ENCODE data around the gene TMEM63C.

GRCh38 chr14:77142005-77142800 lies 39.4 kb upstream of the TMEM63C start:
- no peak for TF ChIP-seq CREB1 (IDR thresholded peaks at IDR 0.05; ENCODE audit: low read depth)
- TF ChIP-seq TAF1 (IDR thresholded peaks at IDR 0.05; ENCODE audit: low read depth) = no peak
- TF ChIP-seq FOXM1 (IDR thresholded peaks at IDR 0.05; ENCODE audit: borderline replicate concordance, low read depth) = no peak
- no peak for TF ChIP-seq EP300 (IDR thresholded peaks at IDR 0.05; ENCODE audit: borderline replicate concordance)
- no peak for TF ChIP-seq TEAD4 (IDR thresholded peaks at IDR 0.05)
- no peak for TF ChIP-seq CEBPB (IDR thresholded peaks at IDR 0.05)
- no peak for TF ChIP-seq REST (IDR thresholded peaks at IDR 0.05; ENCODE audit: low read depth)
- no peak for TF ChIP-seq RAD21 (IDR thresholded peaks at IDR 0.05; ENCODE audit: low read depth)
